Muscle of back (tissue), 10 donors: ENCODE results near the gene OR4C45. TPM values are rescaled to one million over a fixed set of nuclear protein-coding genes. Genes with fewer than 3 reads are reported as not detected.

Source experiments
- polyA plus RNA-seq, 10 donors: library from polyadenylated mRNA; unstranded; fragments of 120-200 nt; gene quantifications; one replicate each; pipeline ENCODE4 v1.2.1, GENCODE V29; 2013; ENCODE audit not compliant: insufficient read length in 10 of 10

OR4C45 gene
- polyA plus RNA-seq, 10 donors = not detected

Other genes starting within 250 kb of the OR4C45 start
- gene OR4C13, start 80.5 kb upstream of the OR4C45 start, polyA plus RNA-seq = not detected
- gene OR4C12, start 50.3 kb upstream of the OR4C45 start, polyA plus RNA-seq = not detected